ENCODE data around the gene SPATA16. TPM values are rescaled to one million over a fixed set of nuclear protein-coding genes. Genes with fewer than 3 reads are reported as not detected.
"Not testable (repeated sequence)": the region's sequence is repeated elsewhere in the genome, so short reads cannot be mapped to it uniquely, and the experiment has no call there.

The SPATA16 gene
- total RNA-seq, 1 donor from 2014 or later: not detected

- H3K4me1 Mint-ChIP-seq (ENCODE audit: low read depth): no peaks in the 10 kb centered on the region
- intact Hi-C loops (cut with micrococcal nuclease): loop anchor here (10.0 kb wide), 1 partner anchor 241 kb away; no protein-coding TSS in a partner anchor
- H3K4me3 Mint-ChIP-seq (ENCODE audit: low read depth): no peak overlapping the region
- no peak overlapping the region for H3K27ac Mint-ChIP-seq
- no peak for DNase-seq (ENCODE audit: low spot score)
- H3K36me3 Mint-ChIP-seq (ENCODE audit: low read depth): no peaks in the 10 kb centered on the region
- H3K9me3 Mint-ChIP-seq: no peaks in the 10 kb centered on the region
- no peaks in the 10 kb centered on the region for H3K27me3 Mint-ChIP-seq (ENCODE audit: low read depth)
These were observed 95.2 kb downstream of the SPATA16 start for GRCh38 chr3:173045770-173046382.

DNA sequence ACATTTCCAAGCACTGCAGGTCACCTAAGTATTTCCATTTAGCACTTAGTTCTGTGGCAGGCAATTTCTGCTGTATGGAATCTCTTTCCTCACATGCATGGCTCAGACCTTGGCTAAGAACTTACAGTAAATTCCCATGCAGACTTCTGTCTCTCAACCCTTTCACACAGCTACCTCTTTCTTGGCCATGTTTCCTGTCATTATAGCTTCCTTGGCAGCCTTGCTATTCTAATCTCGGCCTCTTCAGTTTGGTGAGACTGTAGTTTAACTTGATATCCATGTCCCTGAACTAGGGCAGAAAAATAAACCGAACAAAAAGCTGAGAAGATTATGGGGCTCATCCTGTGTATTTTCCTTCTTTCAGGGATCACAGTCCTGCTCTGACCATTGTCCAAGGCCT is 96.0 kb downstream of the SPATA16 start:
- no peak for DNase-seq (ENCODE audit: low spot score)
- H3K27me3 Mint-ChIP-seq (ENCODE audit: low read depth): no peaks in the 10 kb centered on the region
- H3K4me1 Mint-ChIP-seq (ENCODE audit: low read depth): no peaks in the 10 kb centered on the region
- no peaks in the 10 kb centered on the region for H3K9me3 Mint-ChIP-seq
- intact Hi-C loops (cut with micrococcal nuclease): loop anchor here (10.0 kb wide), 1 partner anchor 240 kb away; no protein-coding TSS in a partner anchor
- H3K27ac Mint-ChIP-seq: no peak overlapping the region
- no peaks in the 10 kb centered on the region for H3K36me3 Mint-ChIP-seq (ENCODE audit: low read depth)
- H3K4me3 Mint-ChIP-seq (ENCODE audit: low read depth): no peak overlapping the region

GRCh38 chr3:173043757-173044156 is 97.3 kb downstream of the SPATA16 start:
- Mint-ChIP-seq H3K36me3 (ENCODE audit: low read depth) (no peaks in the 10 kb centered on the region), H3K4me1 (ENCODE audit: low read depth) (no peaks in the 10 kb centered on the region), H3K27me3 (ENCODE audit: low read depth) (no peaks in the 10 kb centered on the region), H3K4me3 (ENCODE audit: low read depth) (no peak overlapping the region), H3K9me3 (no peaks in the 10 kb centered on the region), H3K27ac (no peak overlapping the region)
- no peak for DNase-seq (ENCODE audit: low spot score)
- intact Hi-C loops (cut with micrococcal nuclease): loop anchor here (10.0 kb wide), 1 partner anchor 239 kb away; no protein-coding TSS in a partner anchor

- DNase-seq (ENCODE audit: low spot score): no peak
- Mint-ChIP-seq H3K4me3 (ENCODE audit: low read depth) (no peak overlapping the region), H3K4me1 (ENCODE audit: low read depth) (peaks cover 2% of the 10 kb centered on the region), H3K36me3 (ENCODE audit: low read depth) (no peaks in the 10 kb centered on the region), H3K9me3 (no peaks in the 10 kb centered on the region), H3K27ac (no peak overlapping the region), H3K27me3 (ENCODE audit: low read depth) (no peaks in the 10 kb centered on the region)
- intact Hi-C loops (cut with micrococcal nuclease): no loop called here
These were observed 102.6 kb downstream of the SPATA16 start for GRCh38 chr3:173038484-173038871.

DNA sequence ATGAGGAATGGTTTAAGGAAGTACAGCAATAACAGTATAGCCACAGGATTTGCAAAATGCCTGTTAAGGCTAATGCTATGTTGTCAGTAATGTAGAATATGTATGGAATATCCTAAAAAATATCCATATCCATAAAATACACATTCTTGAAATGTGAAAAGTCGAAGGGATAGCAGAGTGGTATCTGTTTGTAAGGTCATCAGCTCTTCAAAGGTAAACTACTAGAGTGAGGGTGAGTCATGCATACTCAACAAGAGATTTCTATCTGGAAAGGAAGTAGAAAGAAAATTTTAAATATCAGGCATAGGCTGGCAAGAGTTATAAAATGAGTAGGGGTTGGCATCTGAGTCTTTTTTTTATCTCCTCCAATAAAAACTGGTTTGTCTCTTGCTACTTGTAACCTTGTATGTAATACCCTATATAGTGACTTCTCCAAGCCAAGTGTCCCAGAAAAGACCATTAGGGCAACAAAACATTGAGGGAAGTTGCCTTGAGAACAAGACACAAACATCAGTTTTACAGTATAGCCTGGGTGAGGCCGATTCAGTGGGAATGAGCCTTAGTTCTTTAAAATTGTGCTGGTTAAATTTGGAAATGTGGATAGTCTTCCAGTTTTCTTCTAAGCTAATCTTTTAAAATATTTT is 103.1 kb downstream of the SPATA16 start:
- intact Hi-C loops (cut with micrococcal nuclease): no loop called here
- H3K36me3 Mint-ChIP-seq (ENCODE audit: low read depth): no peaks in the 10 kb centered on the region
- no peaks in the 10 kb centered on the region for H3K27me3 Mint-ChIP-seq (ENCODE audit: low read depth)
- H3K27ac Mint-ChIP-seq: no peak overlapping the region
- DNase-seq (ENCODE audit: low spot score): no peak
- H3K9me3 Mint-ChIP-seq: no peaks in the 10 kb centered on the region
- no peak overlapping the region for H3K4me3 Mint-ChIP-seq (ENCODE audit: low read depth)
- peaks cover 2% of the 10 kb centered on the region for H3K4me1 Mint-ChIP-seq (ENCODE audit: low read depth)

- Mint-ChIP-seq H3K27ac (no peak overlapping the region), H3K4me3 (ENCODE audit: low read depth) (no peak overlapping the region), H3K36me3 (ENCODE audit: low read depth) (no peaks in the 10 kb centered on the region), H3K27me3 (ENCODE audit: low read depth) (no peaks in the 10 kb centered on the region), H3K4me1 (ENCODE audit: low read depth) (no peaks in the 10 kb centered on the region), H3K9me3 (no peaks in the 10 kb centered on the region)
- intact Hi-C loops (cut with micrococcal nuclease): no loop called here
- no peak for DNase-seq (ENCODE audit: low spot score)
These were observed 110.8 kb downstream of the SPATA16 start for GRCh38 chr3:173030273-173030672.

DNA sequence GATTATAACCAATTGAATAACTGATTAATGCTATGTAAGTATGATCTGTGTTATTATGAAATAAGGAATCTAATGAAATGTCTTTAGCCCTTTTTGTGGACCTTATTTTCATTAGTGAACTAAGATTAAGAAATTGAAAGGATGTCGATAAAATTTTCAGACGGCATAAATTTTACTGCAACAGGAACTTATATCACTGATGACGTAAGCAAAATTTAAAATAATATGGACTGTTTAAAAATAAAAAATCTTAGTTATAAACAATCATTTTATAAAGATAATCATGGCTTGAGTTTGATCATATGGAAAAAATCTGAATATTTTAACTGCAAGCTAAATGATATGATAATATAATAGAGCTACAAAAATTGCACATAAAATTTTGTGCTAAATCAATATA is 112.7 kb downstream of the SPATA16 start:
- H3K36me3 Mint-ChIP-seq (ENCODE audit: low read depth): no peaks in the 10 kb centered on the region
- H3K27me3 Mint-ChIP-seq (ENCODE audit: low read depth): no peaks in the 10 kb centered on the region
- no peaks in the 10 kb centered on the region for H3K4me1 Mint-ChIP-seq (ENCODE audit: low read depth)
- DNase-seq (ENCODE audit: low spot score): no peak
- no peak overlapping the region for H3K27ac Mint-ChIP-seq
- H3K9me3 Mint-ChIP-seq: no peaks in the 10 kb centered on the region
- H3K4me3 Mint-ChIP-seq (ENCODE audit: low read depth): no peak overlapping the region
- intact Hi-C loops (cut with micrococcal nuclease): no loop called here

DNA sequence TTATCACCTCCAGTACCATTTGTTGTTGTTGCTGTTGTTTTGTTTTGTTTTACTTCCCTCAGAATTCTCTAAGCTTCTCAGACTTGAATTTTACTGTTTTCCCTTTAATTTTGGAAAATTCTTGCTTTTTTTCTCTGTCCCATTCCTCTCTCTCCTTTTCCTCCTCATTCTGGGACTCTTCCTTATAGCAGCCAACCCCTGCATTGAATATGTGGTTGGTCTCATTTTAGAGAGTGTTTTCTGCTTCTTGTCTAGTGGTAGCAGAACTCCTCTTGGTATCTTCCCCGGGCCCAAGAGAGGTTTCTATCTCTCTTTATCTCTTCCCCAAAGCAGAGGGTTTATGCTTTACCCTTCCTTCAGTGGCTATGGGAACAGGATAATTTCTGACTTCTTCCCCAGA is 113.6 kb downstream of the SPATA16 start:
- Mint-ChIP-seq H3K4me3 (ENCODE audit: low read depth) (no peak overlapping the region), H3K27ac (no peak overlapping the region), H3K4me1 (ENCODE audit: low read depth) (no peaks in the 10 kb centered on the region), H3K9me3 (no peaks in the 10 kb centered on the region), H3K36me3 (ENCODE audit: low read depth) (no peaks in the 10 kb centered on the region), H3K27me3 (ENCODE audit: low read depth) (no peaks in the 10 kb centered on the region)
- DNase-seq (ENCODE audit: low spot score): no peak
- intact Hi-C loops (cut with micrococcal nuclease): no loop called here

DNA sequence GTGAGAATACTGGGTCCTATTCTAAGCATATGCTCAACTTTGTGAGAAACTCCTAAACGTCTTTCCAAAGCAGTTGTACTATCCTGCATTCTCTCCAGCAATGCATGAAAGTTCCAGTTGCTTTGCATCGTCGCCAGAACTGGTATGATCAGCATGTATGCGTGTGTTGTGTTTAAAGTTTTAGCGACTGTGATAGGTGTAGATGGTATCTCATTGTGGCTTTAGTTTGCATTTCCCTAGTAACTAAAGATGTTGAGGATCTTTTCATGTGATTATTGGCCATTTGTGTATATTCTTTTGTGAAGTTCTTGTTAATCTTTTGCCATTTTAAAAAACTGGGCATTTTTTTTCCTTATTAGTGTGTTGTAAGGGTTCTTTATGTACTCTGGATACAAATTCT is 115.1 kb downstream of the SPATA16 start:
- Mint-ChIP-seq H3K4me3 (ENCODE audit: low read depth) (no peak overlapping the region), H3K4me1 (ENCODE audit: low read depth) (no peaks in the 10 kb centered on the region), H3K9me3 (no peaks in the 10 kb centered on the region), H3K27ac (no peak overlapping the region), H3K36me3 (ENCODE audit: low read depth) (no peaks in the 10 kb centered on the region), H3K27me3 (ENCODE audit: low read depth) (no peaks in the 10 kb centered on the region)
- intact Hi-C loops (cut with micrococcal nuclease): no loop called here
- no peak for DNase-seq (ENCODE audit: low spot score)

GRCh38 chr3:173021547-173022185 is 119.4 kb downstream of the SPATA16 start:
- no peaks in the 10 kb centered on the region for H3K27me3 Mint-ChIP-seq (ENCODE audit: low read depth)
- H3K4me1 Mint-ChIP-seq (ENCODE audit: low read depth): no peaks in the 10 kb centered on the region
- H3K27ac Mint-ChIP-seq: no peak overlapping the region
- no peak for DNase-seq (ENCODE audit: low spot score)
- intact Hi-C loops (cut with micrococcal nuclease): no loop called here
- H3K36me3 Mint-ChIP-seq (ENCODE audit: low read depth): no peaks in the 10 kb centered on the region
- H3K9me3 Mint-ChIP-seq: no peaks in the 10 kb centered on the region
- no peak overlapping the region for H3K4me3 Mint-ChIP-seq (ENCODE audit: low read depth)

DNA sequence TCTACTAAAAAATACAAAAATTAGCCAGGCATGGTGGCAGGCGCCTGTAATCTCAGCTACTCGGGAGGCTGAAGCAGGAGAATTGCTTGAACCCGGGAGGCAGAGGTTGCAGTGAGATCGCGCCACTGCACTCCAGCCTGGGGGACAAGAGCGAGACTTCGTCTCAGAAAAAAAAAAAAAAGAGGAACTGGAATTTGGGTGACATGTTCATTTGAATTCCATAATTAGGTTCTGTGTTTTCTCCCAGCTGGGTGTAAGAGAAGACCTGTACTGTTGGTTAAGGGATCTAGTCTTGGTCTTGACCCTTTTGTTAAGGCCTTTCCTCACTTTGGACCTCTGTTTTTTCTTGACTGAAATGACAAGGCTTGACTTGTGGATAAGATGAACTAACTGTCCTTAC is 120.9 kb downstream of the SPATA16 start:
- H3K4me3 Mint-ChIP-seq (ENCODE audit: low read depth); H3K27ac Mint-ChIP-seq; H3K36me3 Mint-ChIP-seq (ENCODE audit: low read depth); intact Hi-C loops (cut with micrococcal nuclease); H3K4me1 Mint-ChIP-seq (ENCODE audit: low read depth); H3K9me3 Mint-ChIP-seq; DNase-seq (ENCODE audit: low spot score); H3K27me3 Mint-ChIP-seq (ENCODE audit: low read depth): not testable (repeated sequence)

DNA sequence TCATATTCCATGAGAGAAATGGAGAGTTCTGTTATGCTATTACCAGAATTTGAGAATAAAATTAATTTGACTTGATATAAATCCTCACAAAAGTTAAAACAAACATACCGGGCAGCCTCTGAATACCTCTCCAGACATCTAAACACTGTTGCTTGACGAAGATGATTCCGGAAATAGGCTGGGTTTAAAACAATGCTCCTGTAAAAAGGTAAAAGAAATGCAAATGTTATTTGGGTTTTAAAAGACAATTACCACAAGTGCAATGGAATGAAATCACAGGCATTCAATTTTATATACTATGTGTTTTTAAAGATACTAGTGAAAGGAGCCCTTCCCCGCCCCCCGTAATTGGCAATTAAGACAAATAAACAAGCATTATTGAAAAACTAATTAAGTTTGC is 121.7 kb downstream of the SPATA16 start:
- intact Hi-C loops (cut with micrococcal nuclease): no loop called here
- H3K36me3 Mint-ChIP-seq (ENCODE audit: low read depth): no peaks in the 10 kb centered on the region
- DNase-seq (ENCODE audit: low spot score): no peak
- no peaks in the 10 kb centered on the region for H3K27me3 Mint-ChIP-seq (ENCODE audit: low read depth)
- no peaks in the 10 kb centered on the region for H3K4me1 Mint-ChIP-seq (ENCODE audit: low read depth)
- H3K9me3 Mint-ChIP-seq: no peaks in the 10 kb centered on the region
- H3K27ac Mint-ChIP-seq: no peak overlapping the region
- H3K4me3 Mint-ChIP-seq (ENCODE audit: low read depth): no peak overlapping the region

DNA sequence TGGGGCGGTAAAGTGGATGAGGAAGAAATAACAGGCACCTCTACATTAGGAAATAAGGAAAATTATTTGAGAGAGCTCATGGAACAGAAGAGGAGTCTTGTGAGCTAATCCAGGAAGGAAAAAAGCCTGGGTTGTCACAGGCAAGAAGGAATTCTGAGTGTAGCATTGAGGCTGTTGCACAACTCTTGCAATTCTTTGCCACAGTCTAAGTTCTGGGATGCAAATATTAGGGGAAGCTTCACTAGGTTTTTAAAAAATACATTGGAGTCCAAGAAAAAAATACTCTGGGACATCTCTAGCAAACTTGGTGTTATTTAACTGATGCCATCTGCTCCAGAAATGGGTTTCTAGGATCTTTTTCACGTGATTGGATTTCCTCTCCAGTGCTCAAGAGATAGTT is 122.3 kb downstream of the SPATA16 start:
- no peak overlapping the region for H3K27ac Mint-ChIP-seq
- H3K4me1 Mint-ChIP-seq (ENCODE audit: low read depth): no peaks in the 10 kb centered on the region
- intact Hi-C loops (cut with micrococcal nuclease): no loop called here
- H3K36me3 Mint-ChIP-seq (ENCODE audit: low read depth): no peaks in the 10 kb centered on the region
- H3K9me3 Mint-ChIP-seq: no peaks in the 10 kb centered on the region
- no peak overlapping the region for H3K4me3 Mint-ChIP-seq (ENCODE audit: low read depth)
- no peak for DNase-seq (ENCODE audit: low spot score)
- H3K27me3 Mint-ChIP-seq (ENCODE audit: low read depth): no peaks in the 10 kb centered on the region
